ENCODE data around the gene CCR6. TPM values are rescaled to one million over a fixed set of nuclear protein-coding genes. Genes with fewer than 3 reads are reported as not detected.

The CCR6 gene
- total RNA-seq, 1 donor from 2014 or later: not detected

GRCh38 chr6:167109651-167110050 lies 13.2 kb upstream of the CCR6 start:
- Mint-ChIP-seq H3K9me3 (ENCODE audit: unreplicated experiment) (no peaks in the 10 kb centered on the region), H3K36me3 (ENCODE audit: low read depth, unreplicated experiment) (no peaks in the 10 kb centered on the region), H3K4me1 (ENCODE audit: unreplicated experiment) (no peaks in the 10 kb centered on the region), H3K27ac (ENCODE audit: unreplicated experiment) (no peak overlapping the region), H3K27me3 (ENCODE audit: unreplicated experiment) (no peaks in the 10 kb centered on the region), H3K4me3 (ENCODE audit: unreplicated experiment) (no peak overlapping the region)
- DNase-seq (ENCODE audit: low spot score): no peak
- TF ChIP-seq CTCF (IDR thresholded peaks at IDR 0.05; ENCODE audit: unreplicated experiment): no peak

- H3K36me3 Mint-ChIP-seq (ENCODE audit: low read depth, unreplicated experiment): no peaks in the 10 kb centered on the region
- H3K27ac Mint-ChIP-seq (ENCODE audit: unreplicated experiment): no peak overlapping the region
- H3K9me3 Mint-ChIP-seq (ENCODE audit: unreplicated experiment): no peaks in the 10 kb centered on the region
- no peak for DNase-seq (ENCODE audit: low spot score)
- TF ChIP-seq CTCF (IDR thresholded peaks at IDR 0.05; ENCODE audit: unreplicated experiment): no peak
- H3K27me3 Mint-ChIP-seq (ENCODE audit: unreplicated experiment): no peaks in the 10 kb centered on the region
- H3K4me3 Mint-ChIP-seq (ENCODE audit: unreplicated experiment): no peak overlapping the region
- no peaks in the 10 kb centered on the region for H3K4me1 Mint-ChIP-seq (ENCODE audit: unreplicated experiment)
These were observed 11.3 kb upstream of the CCR6 start for GRCh38 chr6:167111597-167111996.

- H3K4me1 Mint-ChIP-seq (ENCODE audit: unreplicated experiment): no peaks in the 10 kb centered on the region
- H3K36me3 Mint-ChIP-seq (ENCODE audit: low read depth, unreplicated experiment): no peaks in the 10 kb centered on the region
- no peak for TF ChIP-seq CTCF (IDR thresholded peaks at IDR 0.05; ENCODE audit: unreplicated experiment)
- DNase-seq (ENCODE audit: low spot score): no peak
- H3K4me3 Mint-ChIP-seq (ENCODE audit: unreplicated experiment): no peak overlapping the region
- no peaks in the 10 kb centered on the region for H3K9me3 Mint-ChIP-seq (ENCODE audit: unreplicated experiment)
- no peaks in the 10 kb centered on the region for H3K27me3 Mint-ChIP-seq (ENCODE audit: unreplicated experiment)
- no peak overlapping the region for H3K27ac Mint-ChIP-seq (ENCODE audit: unreplicated experiment)
These were observed 10.5 kb upstream of the CCR6 start for GRCh38 chr6:167112421-167112820.

GRCh38 chr6:167113047-167113754 lies 9.7 kb upstream of the CCR6 start:
- Mint-ChIP-seq H3K27ac (ENCODE audit: unreplicated experiment) (no peak overlapping the region), H3K4me1 (ENCODE audit: unreplicated experiment) (no peaks in the 10 kb centered on the region), H3K27me3 (ENCODE audit: unreplicated experiment) (peaks cover 2% of the 10 kb centered on the region), H3K36me3 (ENCODE audit: low read depth, unreplicated experiment) (no peaks in the 10 kb centered on the region), H3K4me3 (ENCODE audit: unreplicated experiment) (no peak overlapping the region), H3K9me3 (ENCODE audit: unreplicated experiment) (no peaks in the 10 kb centered on the region)
- TF ChIP-seq CTCF (IDR thresholded peaks at IDR 0.05; ENCODE audit: unreplicated experiment): no peak
- DNase-seq (ENCODE audit: low spot score): no peak

Measured in endothelial cell (in vitro differentiated cells).